T-helper 2 cell (primary cell): ENCODE results near the gene PHF21B.
A peak's percentile ranks its signal among the peaks of the same experiment; 100 is the strongest.
"Not testable (repeated sequence)": the region's sequence is repeated elsewhere in the genome, so short reads cannot be mapped to it uniquely, and the experiment has no call there.

Experiments
- DNase-seq, 5 experiments: peaks; one replicate each; pipeline versions ENCODE4 v3.0.0 to v3.0.0-alpha.2; 2012 to 2022

The PHF21B gene

GRCh38 chr22:44988671-44989070 lies 21.1 kb downstream of the PHF21B start:
- no peak for DNase-seq

- DNase-seq = no peak
Observed at GRCh38 chr22:44986926-44987325, 22.9 kb downstream of the PHF21B start.

GRCh38 chr22:44985906-44986527 lies 23.8 kb downstream of the PHF21B start:
- no peak for DNase-seq

- DNase-seq = no peak
Observed at GRCh38 chr22:44983878-44984482, 25.8 kb downstream of the PHF21B start.

- DNase-seq = no peak
Observed at GRCh38 chr22:44982445-44982844, 27.4 kb downstream of the PHF21B start.

- DNase-seq = no peak
Observed at GRCh38 chr22:44981857-44982256, 27.9 kb downstream of the PHF21B start.

- no peak for DNase-seq
Observed at GRCh38 chr22:44979154-44979553, 30.7 kb downstream of the PHF21B start.

GRCh38 chr22:44975427-44976262 lies 34.2 kb downstream of the PHF21B start:
- peak in 3 of 5 experiments; percentile 31 to 77 (median 38) for DNase-seq

- no peak for DNase-seq
Observed at GRCh38 chr22:44974454-44974853, 35.4 kb downstream of the PHF21B start.

GRCh38 chr22:44973829-44974228 lies 36.0 kb downstream of the PHF21B start:
- no peak for DNase-seq

- peak in 2 of 5 experiments; percentile 24 to 33 for DNase-seq
Observed at GRCh38 chr22:44972363-44973083, 37.3 kb downstream of the PHF21B start.

- DNase-seq = no peak
Observed at GRCh38 chr22:44971651-44972362, 38.0 kb downstream of the PHF21B start.

- DNase-seq = no peak
Observed at GRCh38 chr22:44970291-44970690, 39.5 kb downstream of the PHF21B start.

GRCh38 chr22:44969817-44970216 lies 40.0 kb downstream of the PHF21B start:
- no peak for DNase-seq

- no peak for DNase-seq
Observed at GRCh38 chr22:44968736-44969135, 41.1 kb downstream of the PHF21B start.

GRCh38 chr22:44965171-44965570 lies 44.6 kb downstream of the PHF21B start:
- no peak for DNase-seq

- no peak for DNase-seq
Observed at GRCh38 chr22:44964722-44965078, 45.1 kb downstream of the PHF21B start.

- no peak for DNase-seq
Observed at GRCh38 chr22:44963832-44964721, 45.7 kb downstream of the PHF21B start.

- no peak for DNase-seq
Observed at GRCh38 chr22:44962741-44963454, 46.9 kb downstream of the PHF21B start.

- DNase-seq = not testable (repeated sequence)
Observed at GRCh38 chr22:44961682-44962081, 48.1 kb downstream of the PHF21B start.
